CD4-positive, alpha-beta memory T cell (primary cell): ENCODE data around the gene PPP4R3A. TPM values are rescaled to one million over a fixed set of nuclear protein-coding genes. Genes with fewer than 3 reads are reported as not detected.

Experiments
- CTCF ChIA-PET: fragments of 350-600 bp; sonication (Branson Sonifier 250); formaldehyde crosslinking; loops from one replicate; lab custom pipeline; 2021; ENCODE audit warnings: inconsistent platforms; ENCODE audit not compliant: partially characterized antibody; lab: Charles Lee
- POLR2A ChIA-PET: fragments of 350-600 bp; sonication (Branson Sonifier 250); formaldehyde crosslinking; loops from one replicate; lab custom pipeline; 2021; ENCODE audit not compliant: partially characterized antibody; lab: Charles Lee
- DNase-seq, 5 donors: peaks; one replicate each; pipeline versions ENCODE4 v3.0.0 to v3.0.0-alpha.2; 2020 to 2022; ENCODE audit warnings: mixed read lengths in 1 of 5
- H3K27ac ChIP-seq: one replicate; pipeline ENCODE4 v1.7.0; 2013; ENCODE audit warnings: low read depth, low read length
- H3K27me3 ChIP-seq: 2 replicates; pipeline ENCODE4 v1.7.0; 2013; ENCODE audit warnings: mild to moderate bottlenecking, low read length, moderate library complexity; ENCODE audit not compliant: insufficient read depth
- H3K36me3 ChIP-seq: 2 replicates; pipeline ENCODE4 v1.7.0; 2013; ENCODE audit warnings: mild to moderate bottlenecking, low read length, moderate library complexity; ENCODE audit not compliant: insufficient read depth
- H3K4me1 ChIP-seq: 2 replicates; pipeline ENCODE4 v1.7.0; 2013; ENCODE audit warnings: mild to moderate bottlenecking, low read length, moderate library complexity; ENCODE audit not compliant: insufficient read depth
- H3K4me3 ChIP-seq, 2 donors: one replicate each; pipeline ENCODE4 v1.7.0; 2013; ENCODE audit warnings: low read length in 2 of 2, mild to moderate bottlenecking in 1 of 2
- H3K9me3 ChIP-seq, 2 donors: one replicate each; pipeline ENCODE4 v1.7.0; 2013; ENCODE audit warnings: low read length in 2 of 2, control low read depth in 1 of 2; ENCODE audit not compliant: control insufficient read depth in 1 of 2
- H3K27ac Mint-ChIP-seq, 7 donors: one replicate each; pipeline ENCODE4 v1.8.0; 2020 to 2021; ENCODE audit warnings: mixed read lengths in 7 of 7, mild to moderate bottlenecking in 6 of 7, inconsistent platforms in 3 of 7, moderate library complexity in 3 of 7
- H3K27me3 Mint-ChIP-seq, 2 donors: one replicate each; pipeline ENCODE4 v1.8.0; 2020 to 2021; ENCODE audit warnings: mixed read lengths in 2 of 2
- H3K36me3 Mint-ChIP-seq, 2 donors: one replicate each; pipeline ENCODE4 v1.8.0; 2020 to 2021; ENCODE audit warnings: mixed read lengths in 2 of 2, inconsistent platforms in 1 of 2, mild to moderate bottlenecking in 1 of 2
- H3K4me1 Mint-ChIP-seq, 4 donors: one replicate each; pipeline ENCODE4 v1.8.0; 2020 to 2021; ENCODE audit warnings: mixed read lengths in 4 of 4, mild to moderate bottlenecking in 1 of 4
- H3K4me3 Mint-ChIP-seq, 8 donors: one replicate each; pipeline ENCODE4 v1.8.0; 2020 to 2021; ENCODE audit warnings: mixed read lengths in 8 of 8, mild to moderate bottlenecking in 7 of 8, moderate library complexity in 6 of 8, inconsistent platforms in 3 of 8
- H3K9me3 Mint-ChIP-seq, 8 donors: one replicate each; pipeline ENCODE4 v1.8.0; 2020 to 2021; ENCODE audit warnings: mixed read lengths in 8 of 8, mild to moderate bottlenecking in 5 of 8, inconsistent platforms in 3 of 8, moderate library complexity in 1 of 8
- intact Hi-C: fragments of 100-400 bp; cut with micrococcal nuclease; formaldehyde crosslinking; loops from one replicate; pipeline ENCODE4 v1.15.1; 2023
- polyA plus RNA-seq, 2 donors: library from polyadenylated mRNA; unstranded; fragments of 300-500 nt; fragmentation: Illumina TruSeq; gene quantifications; one replicate each; pipeline ENCODE4 v1.2.3, GENCODE V29; 2021
- total RNA-seq, 2 experiments: library from RNA; stranded (reverse); gene quantifications; one replicate each; pipeline ENCODE4 v1.2.3, GENCODE V29; 2021

Gene PPP4R3A
- total and polyA plus RNA-seq, 4 experiments from 2014 or later: 58.7 to 169 (median 146) TPM

DNA sequence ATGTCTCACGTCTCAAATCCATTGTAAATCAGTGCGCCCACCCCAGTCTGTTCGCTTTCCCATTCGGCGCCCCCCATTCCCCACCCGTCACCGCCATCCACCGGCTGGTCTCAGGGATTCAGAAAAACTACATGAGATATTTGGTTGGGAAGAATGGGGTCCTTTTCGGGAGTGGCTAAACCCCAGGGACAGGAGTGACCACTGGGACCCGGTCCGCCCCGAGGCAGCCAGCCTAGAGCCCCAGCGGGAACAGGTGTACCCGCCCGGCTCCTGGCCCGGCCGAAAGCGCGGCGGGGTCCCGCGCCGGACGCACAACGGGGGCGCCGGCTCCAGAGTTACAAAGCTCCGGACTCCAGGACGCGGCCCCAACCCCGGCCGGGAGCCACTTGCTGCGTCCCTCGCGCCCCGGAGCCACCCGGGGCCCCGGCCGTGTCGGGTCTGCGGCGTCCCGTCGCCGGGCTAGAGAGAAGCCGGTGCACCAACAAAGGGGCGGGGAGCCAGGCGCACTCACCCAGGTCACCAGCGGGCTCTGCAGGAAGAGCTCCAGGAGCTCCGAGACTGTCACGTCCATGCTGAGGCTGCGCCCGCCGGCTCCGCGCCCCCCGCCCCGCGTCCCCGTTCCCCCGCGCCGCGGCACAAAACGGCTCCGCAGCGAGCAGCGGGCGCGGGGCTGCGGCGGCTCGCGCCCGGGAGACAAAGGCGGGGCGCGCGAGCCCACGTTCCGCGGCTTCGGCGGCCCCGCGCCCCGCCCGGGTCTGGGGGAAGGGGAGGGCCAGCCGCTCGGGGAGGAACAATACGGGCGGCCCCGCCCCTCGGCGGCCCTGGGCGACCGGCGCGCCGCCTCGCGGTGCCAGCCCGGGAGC lies 92.8 kb downstream of the PPP4R3A start, which contains the start of gene CCDC88C:
TSS of gene CCDC88C (minus strand) at position 701 of the 863 bp plus-strand sequence. CDS start at position 571, 130 bp downstream.
- peaks cover 31 to 43% of the 10 kb centered on the region in 2 donors for H3K36me3 Mint-ChIP-seq
- ChIA-PET POLR2A (interaction anchor here (0.7 to 12.6 kb wide), 14 partner anchors 9 to 240 kb away, joined by 3 to 520 read pairs (median 14); partner anchors contain the start of gene GPR68), CTCF (interaction anchor here (0.7 to 20.7 kb wide), 12 partner anchors 9 to 111 kb away, joined by 3 to 522 read pairs (median 10); no protein-coding TSS in a partner anchor)
- DNase-seq: peak; percentile 81 to 87 (median 85)
- peaks cover 0 to 1% of the 10 kb centered on the region in 2 donors for H3K27me3 Mint-ChIP-seq
- no peaks in the 10 kb centered on the region for H3K27me3 ChIP-seq
- no peaks in the 10 kb centered on the region for H3K9me3 Mint-ChIP-seq
- H3K9me3 ChIP-seq: no peaks in the 10 kb centered on the region
- peak within 1 kb of the TSS; percentile 98 for H3K27ac ChIP-seq
- H3K4me1 ChIP-seq: peaks cover 44% of the 10 kb centered on the region
- intact Hi-C loops: loop anchor here (5.0 kb wide), 2 partner anchors 170 to 1020 kb away; partner anchors contain the start of gene CALM1
- peak within 1 kb of the TSS; percentile 60 to 71 for H3K4me3 ChIP-seq
- no peaks in the 10 kb centered on the region for H3K36me3 ChIP-seq
- peak within 1 kb of the TSS; percentile 96 to 100 (median 99) for H3K27ac Mint-ChIP-seq
- peaks cover 33 to 68% (median 43%) of the 10 kb centered on the region in 4 donors for H3K4me1 Mint-ChIP-seq
- peak within 1 kb of the TSS; percentile 96 to 100 (median 99) for H3K4me3 Mint-ChIP-seq

DNA sequence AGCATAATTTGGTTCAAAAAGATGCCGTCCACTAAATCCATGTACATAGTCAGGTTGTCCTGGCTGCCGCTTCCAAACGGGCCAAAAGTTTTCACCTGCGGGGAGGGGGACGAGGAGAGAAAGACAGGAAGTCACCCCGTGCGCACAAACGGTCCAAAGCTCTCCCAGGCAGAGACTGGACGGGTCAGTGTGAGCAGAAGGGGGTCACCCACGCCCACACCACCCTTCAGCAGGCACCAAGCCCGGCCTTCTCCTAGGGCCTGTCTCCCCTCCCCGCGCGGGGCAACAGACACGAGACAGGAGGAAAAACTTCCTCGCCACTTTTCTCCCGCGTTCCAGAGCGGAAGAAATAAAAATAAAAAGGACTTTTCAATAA lies 93.4 kb downstream of the PPP4R3A start:
- peaks cover 0 to 1% of the 10 kb centered on the region in 2 donors for H3K27me3 Mint-ChIP-seq
- H3K27ac Mint-ChIP-seq: peak overlapping the region; percentile 96 to 100 (median 99)
- no peaks in the 10 kb centered on the region for H3K36me3 ChIP-seq
- peak overlapping the region; percentile 96 to 100 (median 99) for H3K4me3 Mint-ChIP-seq
- ChIA-PET POLR2A (interaction anchor here (1.1 to 12.6 kb wide), 14 partner anchors 8 to 457 kb away, joined by 3 to 520 read pairs (median 14); partner anchors contain the start of gene GPR68), CTCF (interaction anchor here (1.1 to 20.7 kb wide), 7 partner anchors 8 to 97 kb away, joined by 3 to 522 read pairs (median 83); no protein-coding TSS in a partner anchor)
- intact Hi-C loops: loop anchor here (1.0 to 5.0 kb wide), 7 partner anchors 11 to 1019 kb away; partner anchors contain the start of genes CALM1 and RPS6KA5
- peak overlapping the region; percentile 98 for H3K27ac ChIP-seq
- DNase-seq: peak in 1 of 5 donors; percentile 59
- no peaks in the 10 kb centered on the region for H3K9me3 ChIP-seq
- H3K9me3 Mint-ChIP-seq: no peaks in the 10 kb centered on the region
- no peaks in the 10 kb centered on the region for H3K27me3 ChIP-seq
- H3K4me1 Mint-ChIP-seq: peaks cover 33 to 70% (median 46%) of the 10 kb centered on the region in 4 donors
- peaks cover 50% of the 10 kb centered on the region for H3K4me1 ChIP-seq
- H3K4me3 ChIP-seq: peak overlapping the region; percentile 60 to 71
- peaks cover 31 to 43% of the 10 kb centered on the region in 2 donors for H3K36me3 Mint-ChIP-seq

DNA sequence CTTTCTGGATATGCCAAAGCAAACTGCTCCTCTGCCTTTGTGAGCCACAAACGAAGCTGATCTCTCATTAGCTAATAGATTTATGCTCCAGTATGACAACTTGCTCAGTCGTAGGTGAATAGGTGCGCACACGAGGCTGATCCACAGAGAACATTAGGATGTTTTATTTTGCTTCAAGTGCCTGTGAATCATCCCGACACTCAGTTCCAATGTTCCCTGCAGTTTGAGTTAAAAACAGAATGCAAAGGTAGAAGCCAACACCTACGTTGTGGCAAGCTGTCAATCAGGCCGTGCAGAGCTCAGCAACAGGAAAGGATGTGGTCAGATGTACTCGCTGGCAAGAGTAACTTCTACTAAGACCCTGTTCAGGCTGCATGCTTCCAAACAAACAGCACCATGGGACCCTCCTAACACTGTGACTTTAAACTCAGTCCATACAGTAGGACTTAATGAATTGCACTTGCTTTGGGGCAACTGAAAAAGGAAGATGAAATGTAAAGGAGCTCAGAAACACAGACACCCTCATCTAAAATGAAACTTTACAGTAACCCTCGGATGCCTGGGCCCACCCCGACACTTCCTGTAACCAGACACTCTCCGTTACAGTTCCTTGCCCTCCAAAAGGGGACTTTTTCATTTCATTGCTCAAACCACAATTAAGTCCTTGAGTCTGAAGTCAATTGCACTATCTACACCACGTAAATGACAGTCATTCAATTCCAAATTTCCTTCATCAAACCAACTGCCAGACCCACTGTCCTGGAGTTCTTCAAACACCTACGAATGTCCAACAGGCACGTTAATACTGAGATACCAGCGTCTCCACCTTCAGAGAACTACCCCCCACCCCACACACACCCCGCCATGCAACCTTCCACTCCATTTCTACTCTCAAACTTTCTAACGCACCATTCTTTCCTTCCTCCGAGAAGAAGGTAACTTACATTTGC lies 94.0 kb downstream of the PPP4R3A start:
- H3K4me1 Mint-ChIP-seq: peaks cover 39 to 75% (median 50%) of the 10 kb centered on the region in 4 donors
- CTCF ChIA-PET: interaction anchor here (0.5 to 20.7 kb wide), 11 partner anchors 8 to 357 kb away, joined by 3 to 522 read pairs (median 4); no protein-coding TSS in a partner anchor

DNA sequence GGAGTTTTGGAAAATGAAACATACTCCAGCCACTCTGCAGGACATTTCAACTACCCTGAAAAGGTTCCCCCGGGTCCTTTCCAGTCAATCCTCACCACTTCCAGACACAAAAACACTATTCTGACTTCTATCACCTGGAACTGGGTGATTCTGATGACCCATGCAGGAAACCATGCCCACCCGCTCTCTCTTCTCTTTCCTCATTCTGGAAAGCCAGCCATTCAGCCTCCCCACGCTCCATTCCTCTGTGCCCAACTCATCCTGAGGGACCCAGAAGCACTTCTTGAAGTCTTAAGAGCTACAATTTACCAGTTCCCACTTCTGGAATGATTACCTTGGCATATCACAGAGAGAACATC lies 95.7 kb downstream of the PPP4R3A start:
- Mint-ChIP-seq H3K4me3 (peak overlapping the region; percentile 96 to 100 (median 99)), H3K27ac (peak overlapping the region; percentile 81 to 100 (median 98)), H3K9me3 (peaks cover 0 to 1% (median 0%) of the 10 kb centered on the region in 8 donors), H3K27me3 (peaks cover 0 to 1% of the 10 kb centered on the region in 2 donors), H3K36me3 (peaks cover 43 to 60% of the 10 kb centered on the region in 2 donors), H3K4me1 (peaks cover 51 to 83% (median 61%) of the 10 kb centered on the region in 4 donors)
- ChIA-PET CTCF (interaction anchor here (1.2 to 20.7 kb wide), 6 partner anchors 8 to 241 kb away, joined by 3 to 522 read pairs (median 47); no protein-coding TSS in a partner anchor), POLR2A (interaction anchor here (1.1 to 12.6 kb wide), 10 partner anchors 18 to 301 kb away, joined by 3 to 520 read pairs (median 60); partner anchors contain the start of genes DGLUCY, GPR68 and PPP4R3A)
- Histone ChIP-seq H3K4me1 (peaks cover 71% of the 10 kb centered on the region), H3K27me3 (no peaks in the 10 kb centered on the region), H3K9me3 (no peaks in the 10 kb centered on the region), H3K36me3 (no peaks in the 10 kb centered on the region), H3K27ac (peak overlapping the region; percentile 98), H3K4me3 (peak overlapping the region; percentile 47 to 60)
- DNase-seq: no peak
- intact Hi-C loops: no loop called here

More for the DNA sequence above, 94.0 kb downstream of the PPP4R3A start:
- no peaks in the 10 kb centered on the region for H3K9me3 Mint-ChIP-seq
- peak; percentile 85 to 91 (median 87) for DNase-seq
- H3K27ac Mint-ChIP-seq: peak overlapping the region; percentile 96 to 100 (median 99)
- no peaks in the 10 kb centered on the region for H3K9me3 ChIP-seq
- H3K27me3 Mint-ChIP-seq: peaks cover 0 to 1% of the 10 kb centered on the region in 2 donors
- intact Hi-C loops: loop anchor here (1.0 to 5.0 kb wide), 7 partner anchors 11 to 1019 kb away; partner anchors contain the start of genes CALM1 and RPS6KA5
- H3K4me3 ChIP-seq: peak overlapping the region; percentile 60 to 71
- POLR2A ChIA-PET: interaction anchor here (0.9 to 12.6 kb wide), 21 partner anchors 7 to 473 kb away, joined by 3 to 520 read pairs (median 5); partner anchors contain the start of genes GPR68 and PPP4R3A
- peak overlapping the region; percentile 96 to 100 (median 99) for H3K4me3 Mint-ChIP-seq
- H3K4me1 ChIP-seq: peaks cover 57% of the 10 kb centered on the region
- H3K27me3 ChIP-seq: no peaks in the 10 kb centered on the region
- H3K36me3 ChIP-seq: no peaks in the 10 kb centered on the region
- H3K36me3 Mint-ChIP-seq: peaks cover 34 to 47% of the 10 kb centered on the region in 2 donors
- peak overlapping the region; percentile 98 for H3K27ac ChIP-seq

DNA sequence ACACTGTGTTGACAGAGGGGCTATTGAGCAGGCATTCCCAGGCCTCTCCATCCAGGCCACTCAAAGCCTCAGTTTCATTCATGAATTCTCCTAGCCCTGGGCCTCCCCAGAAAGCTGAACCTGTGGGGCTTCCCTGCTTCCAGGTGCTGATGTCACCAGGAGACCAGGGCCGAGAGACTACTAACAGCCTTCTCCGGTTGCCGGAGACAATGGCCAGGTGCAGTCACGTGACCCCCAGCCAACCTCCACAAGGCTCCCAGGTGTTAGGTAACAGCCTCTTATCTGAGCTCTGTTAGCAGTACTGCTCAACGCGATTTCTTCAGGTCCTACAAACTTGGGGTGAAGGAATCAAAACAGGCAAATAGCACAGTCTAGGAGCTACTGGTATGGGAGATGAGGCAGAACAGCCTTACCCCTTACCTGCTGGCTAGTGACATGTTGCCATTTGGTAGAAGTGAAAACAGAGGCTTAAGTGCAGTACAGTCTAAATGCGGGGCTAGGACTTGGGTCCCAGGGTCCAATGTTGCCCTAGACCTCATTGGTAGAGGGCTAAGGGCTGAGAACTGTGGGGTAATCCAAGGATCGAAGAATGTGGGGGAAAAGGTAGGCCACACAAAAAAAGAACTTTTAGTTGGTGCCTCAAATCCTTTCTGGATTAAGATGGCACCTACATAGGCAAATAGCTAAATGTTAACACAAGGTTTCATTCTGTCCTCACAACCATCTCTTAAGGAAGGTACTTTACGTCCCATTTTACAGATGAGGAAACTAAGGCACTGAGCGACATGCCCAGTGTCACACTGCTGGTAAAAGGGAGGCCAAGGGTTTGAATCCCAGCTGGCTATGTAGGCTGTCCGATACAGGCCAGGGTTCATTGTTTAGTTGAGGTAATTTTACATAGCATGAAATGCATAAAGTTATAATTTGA lies 96.3 kb downstream of the PPP4R3A start:
- intact Hi-C loops: no loop called here
- H3K27ac Mint-ChIP-seq: peak overlapping the region; percentile 81 to 100 (median 98)
- H3K4me1 ChIP-seq: peaks cover 71% of the 10 kb centered on the region
- peak; percentile 49 to 87 (median 55) for DNase-seq
- CTCF ChIA-PET: interaction anchor here (1.2 to 20.7 kb wide), 7 partner anchors 9 to 240 kb away, joined by 3 to 522 read pairs (median 6); no protein-coding TSS in a partner anchor
- POLR2A ChIA-PET: interaction anchor here (1.1 to 12.6 kb wide), 10 partner anchors 17 to 300 kb away, joined by 3 to 520 read pairs (median 64); partner anchors contain the start of genes DGLUCY, GPR68 and PPP4R3A
- peak overlapping the region; percentile 47 to 60 for H3K4me3 ChIP-seq
- no peaks in the 10 kb centered on the region for H3K27me3 ChIP-seq
- H3K36me3 ChIP-seq: no peaks in the 10 kb centered on the region
- no peaks in the 10 kb centered on the region for H3K9me3 ChIP-seq
- peaks cover 0 to 1% of the 10 kb centered on the region in 2 donors for H3K27me3 Mint-ChIP-seq
- H3K36me3 Mint-ChIP-seq: peaks cover 45 to 60% of the 10 kb centered on the region in 2 donors
- H3K9me3 Mint-ChIP-seq: peaks cover 0 to 1% (median 0%) of the 10 kb centered on the region in 8 donors
- peak overlapping the region; percentile 96 to 100 (median 99) for H3K4me3 Mint-ChIP-seq
- H3K27ac ChIP-seq: peak overlapping the region; percentile 98
- peaks cover 47 to 81% (median 58%) of the 10 kb centered on the region in 4 donors for H3K4me1 Mint-ChIP-seq
